HG02852 (cell line): ENCODE results near the gene ART4.

Experiments
- ATAC-seq: cut with Tn5 transposase; IDR thresholded peaks from one replicate; pipeline ENCODE4 v1.9.1; 2021; ENCODE audit warnings: mild to moderate bottlenecking, moderate library complexity; ENCODE audit not compliant: unreplicated experiment

The ART4 gene, protein sequence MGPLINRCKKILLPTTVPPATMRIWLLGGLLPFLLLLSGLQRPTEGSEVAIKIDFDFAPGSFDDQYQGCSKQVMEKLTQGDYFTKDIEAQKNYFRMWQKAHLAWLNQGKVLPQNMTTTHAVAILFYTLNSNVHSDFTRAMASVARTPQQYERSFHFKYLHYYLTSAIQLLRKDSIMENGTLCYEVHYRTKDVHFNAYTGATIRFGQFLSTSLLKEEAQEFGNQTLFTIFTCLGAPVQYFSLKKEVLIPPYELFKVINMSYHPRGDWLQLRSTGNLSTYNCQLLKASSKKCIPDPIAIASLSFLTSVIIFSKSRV

DNA sequence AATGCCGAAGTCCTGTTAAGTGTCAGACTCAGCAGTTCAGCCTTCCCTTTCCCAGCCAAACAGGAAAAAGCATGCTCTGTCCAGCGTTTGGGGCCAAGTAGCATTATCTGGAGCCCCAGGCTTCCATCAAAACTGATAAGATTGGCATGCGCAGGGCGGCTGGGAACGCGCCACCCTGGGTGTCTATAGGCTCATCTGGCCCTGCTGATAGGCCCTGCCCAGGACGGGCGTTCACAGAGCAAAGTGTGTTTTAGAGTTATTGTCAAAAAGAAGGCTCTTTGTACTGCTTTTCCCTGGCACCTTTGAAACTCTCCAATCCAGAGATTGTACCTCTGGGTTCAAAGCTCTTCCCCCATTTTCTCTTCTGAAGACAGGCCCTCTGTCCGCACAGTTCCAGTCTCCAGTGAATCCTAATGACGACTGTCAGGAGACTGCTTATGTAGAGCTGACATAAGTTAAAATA is at the start of gene ART4:
TSS of gene ART4 (minus strand) at position 102 of the 463 bp plus-strand sequence. CDS start 413 bp downstream, outside the sequence.
- ATAC-seq, result no peak

DNA sequence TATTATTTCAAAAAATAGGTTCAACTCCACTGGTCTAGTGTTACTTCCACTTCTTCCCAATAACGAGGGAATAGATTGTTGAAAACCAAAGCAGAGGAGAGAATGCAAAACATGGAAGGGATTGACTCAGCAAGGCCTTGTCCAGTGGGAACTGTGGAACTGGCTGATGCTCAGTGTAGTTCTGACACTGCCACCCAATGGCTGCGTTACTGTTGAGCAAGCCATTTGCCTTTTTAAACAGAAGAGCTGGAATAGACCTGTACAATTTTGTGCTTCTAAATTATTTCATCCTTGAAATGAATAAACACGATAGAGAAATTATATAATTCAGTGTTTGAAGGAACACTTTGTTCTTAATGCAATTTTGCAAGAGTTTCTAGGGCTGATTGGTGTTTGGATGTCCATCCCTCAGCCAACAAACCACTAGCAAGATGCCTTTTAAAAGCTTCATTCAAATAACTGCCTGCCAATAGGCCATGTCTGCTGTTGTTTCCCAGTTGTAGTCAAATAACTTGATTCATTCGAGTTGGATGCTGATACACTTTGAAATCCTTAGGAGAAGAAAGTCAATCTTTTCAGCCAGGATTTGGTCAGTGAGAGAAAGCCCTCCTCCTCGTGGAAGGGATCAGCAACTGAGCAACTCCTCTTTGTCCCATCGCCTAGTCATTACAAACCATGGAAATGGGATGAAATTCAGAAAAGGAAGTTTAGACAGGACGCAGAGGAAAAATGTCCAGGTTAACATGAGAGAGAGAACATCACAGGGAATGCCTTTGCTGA is 49.6 kb upstream of the ART4 start:
- ATAC-seq, result no peak

DNA sequence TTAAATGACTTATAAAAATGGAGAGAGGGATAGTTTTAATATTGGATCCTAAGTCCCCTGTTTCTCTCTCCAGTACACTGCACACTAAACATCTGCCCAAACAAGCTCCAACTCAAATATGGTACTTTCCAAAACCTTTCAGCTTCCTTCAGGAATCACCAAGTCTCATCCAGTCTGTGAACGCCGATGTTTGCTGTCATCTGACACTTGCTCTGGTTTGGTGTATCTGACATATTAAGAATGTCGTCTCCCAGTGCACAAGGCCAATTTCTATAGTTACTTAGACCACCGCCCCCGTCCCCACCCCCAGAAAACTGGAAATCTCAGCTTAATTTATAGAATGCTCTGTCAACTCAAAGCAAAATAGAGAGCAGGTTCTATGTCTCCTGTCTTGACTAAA is 47.4 kb upstream of the ART4 start:
- ATAC-seq, result no peak

DNA sequence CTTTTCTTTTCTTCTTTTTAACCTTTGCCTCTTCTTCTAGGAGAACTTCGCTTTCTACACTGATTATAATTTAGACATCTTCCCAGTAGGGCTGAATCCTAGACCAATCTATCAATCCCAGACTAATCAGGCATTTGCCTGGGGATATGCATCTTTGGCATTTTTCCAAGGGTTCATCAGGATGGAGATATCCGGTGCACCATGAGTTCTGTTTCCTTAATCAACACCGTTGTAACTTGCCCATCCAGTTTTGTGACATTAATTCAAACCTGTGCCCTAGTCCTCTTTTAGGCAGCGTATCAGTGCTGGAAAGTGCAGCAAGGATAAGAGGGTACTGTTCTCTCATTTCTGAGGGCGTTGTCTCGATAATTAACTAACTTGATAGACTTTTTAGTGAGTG is 42.9 kb upstream of the ART4 start:
- no peak for ATAC-seq

DNA sequence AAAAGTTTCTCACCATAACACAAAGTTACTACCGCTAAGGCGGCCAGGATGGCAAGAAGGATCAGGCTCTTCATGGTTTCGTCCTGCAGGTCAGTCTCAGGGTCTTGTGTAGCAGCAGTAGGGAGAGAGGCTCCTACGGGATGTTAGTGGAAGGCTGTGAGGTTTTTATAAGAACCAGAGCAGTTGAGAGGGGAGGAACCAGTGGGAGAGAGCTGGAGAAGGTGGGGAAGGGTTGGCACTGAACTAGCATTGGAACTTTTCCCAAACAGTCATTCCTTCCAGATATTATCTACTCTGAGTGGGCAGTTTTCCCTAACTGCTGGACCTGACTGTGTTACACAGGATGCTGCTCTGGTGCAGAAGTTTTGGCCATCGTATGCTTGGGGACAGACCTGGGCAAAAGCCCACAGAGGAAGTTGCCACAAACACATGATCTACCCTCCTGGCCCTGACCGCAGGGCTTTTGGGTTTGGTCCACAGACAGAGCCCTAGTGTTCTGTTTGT is 42.4 kb upstream of the ART4 start, which contains the start of gene MGP:
TSS of gene MGP (minus strand) at position 137 of the 504 bp plus-strand sequence. CDS start at position 74, 63 bp downstream.
- ATAC-seq, result no peak

DNA sequence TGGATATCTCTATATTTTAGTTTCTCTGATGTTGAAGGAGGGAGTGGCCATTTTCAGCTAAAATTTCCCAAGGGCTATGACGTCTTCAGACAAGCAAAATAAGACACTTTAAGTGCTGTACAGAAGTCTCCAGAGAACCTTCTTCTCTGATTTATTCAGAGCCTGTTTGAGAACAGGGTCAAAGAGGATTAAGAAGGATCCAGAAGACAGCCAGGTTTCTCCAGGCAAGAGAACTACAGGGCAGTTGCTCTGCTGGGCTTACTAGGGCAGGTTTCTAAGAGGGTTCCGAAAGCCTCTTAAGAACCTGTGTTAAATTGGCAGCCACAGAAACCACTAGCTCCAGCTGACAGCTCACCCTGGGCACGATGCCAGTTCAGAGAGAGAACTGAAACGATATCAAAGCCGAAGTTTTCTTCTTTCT is 41.1 kb upstream of the ART4 start:
- peak; percentile 97 for ATAC-seq

DNA sequence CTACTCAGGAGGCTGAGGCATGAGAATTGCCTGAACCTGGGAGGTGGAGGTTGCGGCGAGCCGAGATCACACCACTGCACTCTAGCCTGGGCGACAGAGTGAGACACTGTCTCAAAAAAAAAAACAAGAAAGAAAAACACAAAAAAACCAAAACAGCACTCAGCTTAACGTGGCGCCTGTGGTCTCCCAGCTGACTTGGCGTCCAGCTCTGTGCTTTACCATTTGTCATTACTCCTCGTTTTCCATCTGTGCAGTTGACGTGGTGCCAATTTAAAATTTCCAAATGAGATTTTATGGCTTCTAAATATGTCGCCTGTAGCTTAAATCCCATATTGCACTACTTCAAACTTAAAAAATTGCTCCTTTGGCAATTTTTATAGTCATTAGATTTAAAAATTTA is 40.4 kb upstream of the ART4 start:
- no peak for ATAC-seq

DNA sequence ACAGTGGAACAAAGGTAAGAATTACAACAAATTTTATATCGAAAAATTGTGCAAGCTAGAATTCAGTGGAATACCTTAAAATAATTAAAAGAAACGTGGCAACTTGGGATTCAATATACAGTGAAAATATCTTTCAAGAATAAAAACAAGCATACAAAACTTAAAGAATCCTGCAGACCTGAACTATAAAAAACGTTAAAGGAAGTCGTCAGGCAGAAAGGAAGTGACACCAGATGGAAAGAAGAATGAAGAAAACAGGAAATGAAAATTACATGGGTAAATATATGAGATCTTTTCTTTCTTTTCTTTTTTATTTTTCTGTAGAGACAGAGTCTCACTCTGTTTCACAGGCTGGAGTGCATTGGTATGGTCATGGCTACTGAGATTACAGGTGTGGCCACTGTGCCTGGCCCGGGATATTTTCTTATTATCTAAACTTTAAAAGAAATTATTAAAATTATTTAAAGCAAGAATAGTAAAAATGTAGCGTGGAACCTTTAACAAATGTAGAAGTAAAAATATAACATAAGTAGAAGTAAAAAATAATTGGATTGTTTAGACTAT is 37.6 kb upstream of the ART4 start:
- no peak for ATAC-seq

DNA sequence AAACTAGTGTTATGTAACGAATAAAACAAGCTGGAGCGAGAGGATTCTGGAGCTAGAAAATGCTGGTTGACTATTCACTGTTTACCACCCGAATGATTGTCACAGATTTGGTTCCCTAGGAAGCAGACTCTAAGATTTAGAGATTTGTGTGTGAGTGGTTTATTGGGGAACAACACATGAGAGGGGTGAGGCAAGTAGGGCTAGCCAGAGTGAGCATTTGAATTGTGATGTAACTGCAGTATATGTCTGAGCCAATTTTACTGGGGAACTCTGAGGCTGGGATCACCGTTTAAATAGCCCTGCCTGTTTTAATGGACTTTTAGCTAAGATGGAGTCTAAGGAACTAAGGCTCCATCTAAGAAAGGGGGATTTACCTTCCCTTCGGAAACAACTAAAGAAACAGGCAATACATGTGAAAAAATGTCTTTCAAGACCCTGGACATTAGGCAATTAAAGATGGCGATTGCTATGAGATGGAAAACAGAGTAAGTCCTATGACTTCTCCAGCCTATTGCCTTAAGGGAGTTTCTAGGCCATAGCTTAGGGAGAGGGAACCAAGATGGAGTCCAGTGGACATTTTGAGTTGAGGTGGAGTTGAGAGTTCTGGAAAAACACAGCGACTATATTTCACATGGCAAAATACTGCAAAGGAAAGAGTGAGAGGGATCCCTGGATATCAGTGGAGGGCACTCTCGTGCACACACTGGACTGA is 36.1 kb upstream of the ART4 start:
- no peak for ATAC-seq

DNA sequence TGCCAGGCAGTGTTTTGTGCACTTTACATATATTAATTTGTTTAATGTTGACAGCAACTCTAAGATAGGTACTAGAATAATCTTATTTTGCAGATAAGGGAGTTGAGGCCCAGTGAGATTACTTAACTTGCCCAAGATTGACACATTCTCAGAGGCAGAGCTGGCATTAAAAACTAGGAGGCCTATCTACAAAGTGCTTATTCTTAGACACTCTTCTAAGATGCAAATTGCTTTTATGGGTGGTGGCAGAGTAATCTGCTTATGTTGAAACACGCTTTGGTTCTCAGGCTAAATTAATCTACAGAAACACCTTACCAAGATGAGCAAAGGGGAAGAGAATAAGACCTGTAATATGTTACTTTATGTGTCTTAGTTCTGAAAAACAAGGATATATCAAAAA is 35.2 kb upstream of the ART4 start:
- ATAC-seq, result no peak

DNA sequence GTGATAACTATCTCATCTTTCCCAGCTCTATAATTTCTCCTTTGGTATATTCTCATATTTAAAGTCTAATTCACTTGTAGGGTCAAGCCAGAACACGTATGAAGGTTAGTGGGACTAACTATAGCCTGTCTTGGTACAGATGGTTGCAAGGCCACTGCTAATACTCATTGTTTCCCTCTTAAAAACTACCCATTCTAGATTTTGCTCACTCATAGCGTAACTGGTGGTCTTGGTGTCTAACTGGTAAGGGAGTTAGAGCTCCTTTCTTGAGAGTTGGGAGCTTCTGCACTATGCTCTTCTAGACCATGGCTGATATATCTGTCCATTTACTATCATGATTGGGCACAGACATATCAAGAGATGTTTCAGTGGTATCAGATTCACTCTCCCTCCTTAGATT is 33.5 kb upstream of the ART4 start:
- ATAC-seq, result no peak

DNA sequence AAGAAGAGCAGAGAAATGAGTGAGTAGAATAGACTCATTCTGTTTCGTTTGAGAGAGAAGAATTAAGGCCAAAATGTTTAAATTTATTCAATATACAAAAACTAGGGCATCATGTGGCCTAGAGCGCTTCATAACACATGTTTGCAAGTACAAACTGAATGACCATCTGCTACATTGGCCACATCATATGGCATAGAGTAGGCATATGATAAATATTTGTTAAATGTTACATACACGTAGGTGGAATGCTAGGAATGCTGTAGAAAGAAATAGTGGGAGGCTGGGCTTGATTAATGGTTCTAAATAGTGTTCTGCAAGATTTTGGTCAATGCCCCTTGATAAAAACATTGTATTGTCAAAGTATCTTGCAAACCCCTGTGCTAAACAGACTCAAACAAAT is 31.6 kb upstream of the ART4 start:
- ATAC-seq, result no peak

DNA sequence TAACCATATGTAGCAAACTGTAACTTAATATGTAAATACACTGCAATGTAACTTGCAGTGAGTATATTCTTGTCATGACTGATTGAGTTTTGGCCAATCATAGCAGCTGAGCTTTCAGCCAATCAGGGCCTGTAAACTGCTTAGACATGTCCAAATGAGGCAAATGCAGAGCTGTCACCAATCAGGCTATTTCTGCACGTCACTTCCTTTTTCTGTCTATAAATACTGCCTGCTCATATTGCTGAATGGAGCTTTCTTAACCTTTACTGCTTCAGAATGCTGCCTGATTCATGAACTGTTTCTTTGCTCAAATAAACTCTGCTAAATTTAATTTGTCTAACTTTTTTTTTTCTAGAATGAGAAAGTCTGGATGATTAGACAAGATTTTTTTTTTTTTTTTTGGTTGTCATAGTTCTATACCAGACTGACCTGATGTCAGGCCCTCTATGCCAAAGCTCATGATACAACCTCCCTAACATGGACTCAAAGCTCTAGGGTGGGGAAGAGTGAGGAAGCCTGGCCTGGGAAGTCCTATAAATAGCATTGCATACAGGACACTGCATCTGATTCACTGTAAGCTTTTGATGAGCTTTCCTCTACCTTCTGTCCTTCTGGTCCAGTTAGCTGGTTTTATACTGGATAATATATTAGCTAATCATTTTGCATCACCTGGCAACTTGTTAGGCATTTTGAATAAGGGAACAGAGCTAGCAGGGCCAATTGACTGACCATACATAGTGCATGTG is 30.3 kb upstream of the ART4 start:
- no peak for ATAC-seq

DNA sequence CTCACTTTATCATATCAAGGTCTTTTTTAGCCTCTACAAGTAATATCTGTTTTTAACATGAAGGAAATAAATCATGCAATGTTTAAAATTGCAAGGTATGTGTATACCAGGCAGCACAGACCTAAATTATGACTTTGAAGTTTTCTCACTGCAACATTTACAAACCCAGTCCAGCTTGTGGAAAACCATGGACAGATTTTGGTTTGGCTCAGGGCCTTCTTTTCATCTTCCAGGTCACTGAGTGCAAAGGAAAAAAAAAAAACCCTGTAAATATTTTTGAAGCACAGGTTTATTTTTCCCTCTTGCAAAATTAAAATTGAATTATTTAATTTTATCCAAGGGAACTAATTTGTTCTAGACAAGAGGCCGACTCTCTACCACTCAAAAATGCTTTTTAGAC is 28.6 kb upstream of the ART4 start:
- no peak for ATAC-seq

DNA sequence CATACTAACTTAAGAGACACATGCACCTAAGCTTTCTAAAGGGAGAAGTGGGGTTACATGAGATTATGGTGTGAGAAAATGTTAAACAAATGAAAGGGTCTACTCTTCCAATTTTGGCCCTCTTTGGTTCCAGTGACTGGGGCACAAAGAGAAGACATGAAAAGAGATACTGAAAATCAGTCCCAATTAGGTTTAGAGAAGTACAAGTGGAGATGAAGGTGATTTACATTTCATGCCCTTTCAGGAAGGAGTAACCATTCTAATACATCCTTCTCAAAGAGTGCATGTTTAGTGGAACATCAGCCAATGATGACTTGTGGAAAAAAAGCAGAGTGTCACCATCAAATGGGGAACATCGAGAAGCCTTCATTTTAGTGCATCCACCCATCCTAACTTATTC is 27.9 kb upstream of the ART4 start:
- ATAC-seq, result no peak

DNA sequence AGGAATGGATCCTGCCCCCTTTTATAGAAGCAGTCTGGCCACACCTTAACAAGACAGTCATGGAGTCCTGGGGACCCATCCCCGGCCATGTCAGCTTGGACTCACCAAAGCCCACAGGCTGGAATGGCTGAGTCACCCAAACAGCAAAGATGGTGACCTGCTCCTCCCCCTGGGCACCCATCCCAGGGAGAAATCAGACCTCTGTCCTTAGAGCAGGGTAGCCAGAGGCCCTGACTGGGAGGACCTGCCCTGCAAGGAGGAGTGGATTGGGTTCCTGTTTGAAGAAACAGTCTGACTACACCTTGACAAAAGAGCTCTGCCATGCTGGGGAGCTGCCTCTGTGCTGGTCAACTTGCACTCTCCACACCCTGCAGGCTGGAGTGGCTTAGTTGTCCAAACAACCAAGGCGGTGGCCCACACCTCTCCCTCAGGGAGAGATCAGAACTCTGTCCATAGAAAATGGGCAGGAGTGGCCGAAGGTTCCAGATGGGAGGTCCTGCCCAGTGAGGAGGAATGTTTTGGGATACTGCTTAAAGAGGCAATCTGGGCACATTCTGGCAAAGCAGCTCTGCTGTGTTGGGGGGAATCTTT is 25.7 kb upstream of the ART4 start:
- ATAC-seq, result no peak

DNA sequence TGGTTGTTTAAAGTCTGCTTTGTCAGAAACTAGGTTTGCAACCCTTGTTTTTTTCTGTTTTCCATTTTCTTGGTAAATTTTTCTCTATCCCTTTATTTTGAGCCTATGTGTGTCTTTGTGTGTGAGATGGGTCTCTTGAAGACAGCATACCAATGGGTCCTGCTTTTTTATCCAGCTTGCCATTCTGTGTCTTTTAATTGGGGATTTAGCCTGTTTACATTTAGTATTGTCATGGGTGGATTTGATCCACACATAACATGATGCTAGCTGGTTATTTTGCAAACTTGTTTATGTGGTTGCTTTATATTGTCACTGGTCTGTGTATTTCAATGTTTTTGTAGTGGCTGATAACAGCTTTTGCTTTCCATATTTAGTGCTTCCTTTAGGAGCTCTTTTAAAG is 17.2 kb upstream of the ART4 start:
- no peak for ATAC-seq

DNA sequence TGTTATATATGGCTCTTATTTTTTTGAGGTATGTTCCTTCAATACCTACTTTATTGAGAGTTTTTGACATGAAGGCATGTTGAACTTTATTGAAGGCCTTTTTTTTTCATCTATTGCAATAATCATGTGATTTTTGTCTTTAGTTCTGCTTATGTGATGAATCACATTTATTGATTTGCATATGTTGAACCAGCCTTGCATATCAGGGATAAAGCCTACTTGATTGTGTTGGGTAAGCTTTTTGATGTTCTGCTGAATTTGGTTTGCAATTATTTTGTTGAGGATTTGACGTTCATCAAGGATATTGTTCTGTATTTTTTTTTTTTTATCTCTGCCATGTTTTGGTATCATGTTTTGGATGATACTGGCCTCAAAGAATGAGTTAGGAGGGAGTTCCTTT is 15.2 kb upstream of the ART4 start:
- no peak for ATAC-seq

DNA sequence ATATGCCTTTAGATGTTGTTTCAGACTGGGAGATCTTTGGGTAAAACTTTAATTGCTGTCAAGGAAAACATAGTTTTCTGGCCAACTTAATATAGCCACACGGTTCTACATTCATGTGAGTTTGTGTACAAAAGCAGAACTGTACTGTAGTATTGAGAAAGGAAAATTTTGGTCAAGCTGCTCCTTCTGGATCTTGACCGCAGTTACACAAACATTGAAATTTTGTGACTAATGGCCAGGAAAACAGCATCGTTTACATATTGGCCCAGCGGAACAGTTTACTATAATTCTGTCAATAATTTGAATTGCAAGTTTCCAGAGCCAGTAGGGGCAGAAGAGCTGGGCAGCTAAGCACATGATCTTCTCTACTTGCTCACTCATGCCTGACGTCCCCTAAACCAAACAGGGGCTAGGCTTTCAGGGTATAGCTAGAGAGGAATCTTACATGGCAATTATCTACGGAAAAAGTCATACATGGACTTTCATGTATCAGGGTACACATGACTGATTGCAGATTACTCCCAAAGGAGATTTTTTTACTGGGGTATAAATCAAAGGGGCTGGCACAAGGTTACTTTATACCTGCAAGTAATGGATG is 11.4 kb upstream of the ART4 start:
- no peak for ATAC-seq

DNA sequence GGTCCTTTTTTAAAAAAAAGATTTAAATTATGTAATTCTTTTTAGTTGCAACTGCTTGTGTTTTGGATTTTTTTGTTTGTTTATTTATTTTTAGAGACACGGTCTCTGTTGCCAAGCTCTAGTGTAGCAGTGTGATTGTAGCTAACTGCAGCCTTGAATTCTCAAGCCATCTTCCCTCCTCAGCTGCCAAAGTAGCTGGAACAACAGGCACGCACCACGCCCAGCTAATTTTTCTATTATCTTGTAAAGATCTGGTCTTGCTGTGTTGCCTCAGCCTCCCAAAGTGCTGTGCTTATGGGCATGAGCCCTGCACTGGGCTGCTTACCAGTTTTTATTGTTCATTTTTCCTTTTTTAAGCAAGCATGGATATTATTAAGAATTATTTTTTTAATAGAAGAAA is 10.6 kb upstream of the ART4 start:
- ATAC-seq, result no peak
